HCT116 (cell line): ENCODE data around the gene IFNW1.

Experiments
- CEBPB ChIP-seq: IDR thresholded peaks from 2 replicates; pipeline ENCODE4 v1.6.1; 2012; ENCODE audit warnings: low read depth
- POLR2A ChIP-seq: IDR thresholded peaks from 2 replicates; pipeline ENCODE4 v1.7.0; 2011; ENCODE audit warnings: borderline replicate concordance; ENCODE audit not compliant: insufficient read depth, insufficient read length; ENCODE audit errors: extremely low read depth
- TF ChIP-seq, protein P1 (sequence below), 3 experiments: fragments of 200-600 bp in 1 of 3; sonication (generic) in 1 of 3; IDR thresholded peaks in 2 of 3; conservative IDR thresholded peaks in 1 of 3; 2 replicates each; pipeline ENCODE4 v1.5.1; 2012 to 2017; ENCODE audit warnings: low read depth in 2 of 3, low read length in 2 of 3, antibody characterized with exemption in 1 of 3, borderline replicate concordance in 1 of 3, control low read depth in 1 of 3, mild to moderate bottlenecking in 1 of 3, mixed read lengths in 1 of 3, mixed run types in 1 of 3, moderate library complexity in 1 of 3; ENCODE audit not compliant: insufficient read depth in 1 of 3

DNA sequence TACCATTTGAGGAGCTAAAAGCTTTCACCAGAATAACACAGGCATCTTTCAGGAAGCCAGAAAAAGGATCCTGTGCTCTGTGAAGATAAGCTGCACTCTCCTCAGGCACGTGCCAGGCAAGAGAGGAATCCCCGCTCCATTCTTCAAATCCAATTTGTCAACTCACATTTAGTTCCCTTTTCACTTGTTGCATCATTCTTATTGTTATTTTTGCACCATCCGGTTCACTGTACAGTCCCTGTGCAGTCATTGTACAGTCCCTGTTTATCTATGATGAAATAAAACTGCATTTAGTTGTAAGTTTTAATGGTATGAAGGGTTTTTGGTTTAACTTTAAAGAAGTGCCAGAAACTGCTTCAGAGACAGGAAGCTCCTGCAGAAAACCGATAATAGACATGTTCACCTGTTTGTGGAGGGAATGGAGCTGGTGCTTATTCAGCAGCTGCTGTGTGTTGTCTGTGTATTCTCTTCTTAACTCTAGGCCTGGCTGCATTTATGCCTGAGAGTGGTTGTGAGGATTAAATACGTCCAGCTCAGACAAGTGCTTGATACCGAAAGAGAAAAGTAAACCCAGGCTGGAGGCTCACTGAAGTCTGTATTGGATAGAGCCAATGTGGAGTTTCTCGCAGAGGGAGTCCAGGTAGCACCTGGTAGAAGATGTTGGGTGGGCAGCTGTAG lies 22.4 kb downstream of the IFNW1 start:
- no peak for TF ChIP-seq POLR2A
- TF ChIP-seq CEBPB = no peak
- TF ChIP-seq, protein P1, sequence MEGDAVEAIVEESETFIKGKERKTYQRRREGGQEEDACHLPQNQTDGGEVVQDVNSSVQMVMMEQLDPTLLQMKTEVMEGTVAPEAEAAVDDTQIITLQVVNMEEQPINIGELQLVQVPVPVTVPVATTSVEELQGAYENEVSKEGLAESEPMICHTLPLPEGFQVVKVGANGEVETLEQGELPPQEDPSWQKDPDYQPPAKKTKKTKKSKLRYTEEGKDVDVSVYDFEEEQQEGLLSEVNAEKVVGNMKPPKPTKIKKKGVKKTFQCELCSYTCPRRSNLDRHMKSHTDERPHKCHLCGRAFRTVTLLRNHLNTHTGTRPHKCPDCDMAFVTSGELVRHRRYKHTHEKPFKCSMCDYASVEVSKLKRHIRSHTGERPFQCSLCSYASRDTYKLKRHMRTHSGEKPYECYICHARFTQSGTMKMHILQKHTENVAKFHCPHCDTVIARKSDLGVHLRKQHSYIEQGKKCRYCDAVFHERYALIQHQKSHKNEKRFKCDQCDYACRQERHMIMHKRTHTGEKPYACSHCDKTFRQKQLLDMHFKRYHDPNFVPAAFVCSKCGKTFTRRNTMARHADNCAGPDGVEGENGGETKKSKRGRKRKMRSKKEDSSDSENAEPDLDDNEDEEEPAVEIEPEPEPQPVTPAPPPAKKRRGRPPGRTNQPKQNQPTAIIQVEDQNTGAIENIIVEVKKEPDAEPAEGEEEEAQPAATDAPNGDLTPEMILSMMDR (IDR thresholded peaks at IDR 0.05 in 2 of 3, conservative IDR thresholded peaks at IDR 0.05 in 1 of 3; ENCODE audit: borderline replicate concordance in 1 of 3, insufficient read depth in 1 of 3, low read depth in 2 of 3, low read length in 2 of 3) = no peak
